IMR-90 (cell line): ENCODE data around the gene CCDC148. TPM values are rescaled to one million over a fixed set of nuclear protein-coding genes. Genes with fewer than 3 reads are reported as not detected.

Source experiments
- ATAC-seq: fragments of 200-7000 bp; cut with Tn5 transposase; 2 replicates; pipeline ENCODE4 v1.9.1; 2020; ENCODE audit warnings: low read depth, mild to moderate bottlenecking, moderate library complexity
- BruUV-seq: library from RNA; stranded (reverse); fragments of 400-500 nt; replicated peaks from 2 replicates; lab custom pipeline; 2021; lab: Mats Ljungman, UMichigan
- CTCF ChIA-PET: fragments of 300-600 bp; formaldehyde crosslinking; extraction: SDS; loops from one replicate; lab custom pipeline; 2021; ENCODE audit warnings: antibody characterized with exemption; lab: Yijun Ruan, JAX
- POLR2A ChIA-PET: fragments of 300-600 bp; sonication (Branson Sonifier 250); formaldehyde crosslinking; loops from one replicate; lab custom pipeline; 2022; ENCODE audit warnings: antibody characterized with exemption; ENCODE audit not compliant: unreplicated experiment; lab: Charles Lee
- DNase-seq: peaks from one replicate; pipeline ENCODE4 v3.0.0; 2013
- H2AFZ ChIP-seq: replicated peaks from 2 replicates; pipeline ENCODE3; 2013; ENCODE audit warnings: low read length, mild to moderate bottlenecking; ENCODE audit not compliant: poor library complexity
- H2AK5ac ChIP-seq: 2 replicates; pipeline ENCODE4 v1.6.1; 2013; ENCODE audit warnings: low read depth, low read length, inconsistent platforms
- H2AK9ac ChIP-seq: replicated peaks from 2 replicates; pipeline ENCODE3; 2013; ENCODE audit warnings: mild to moderate bottlenecking, low read depth, low read length, moderate library complexity; ENCODE audit not compliant: poor library complexity
- H2BK120ac ChIP-seq: 2 replicates; pipeline ENCODE4 v1.6.1; 2013; ENCODE audit warnings: low read depth, low read length, inconsistent platforms
- H2BK15ac ChIP-seq: 3 replicates; pipeline ENCODE4 v1.6.1; 2013; ENCODE audit warnings: low read depth, low read length, inconsistent platforms
- H2BK20ac ChIP-seq: 2 replicates; pipeline ENCODE4 v1.6.1; 2013; ENCODE audit warnings: low read depth, mild to moderate bottlenecking, inconsistent platforms, low read length, moderate library complexity
- H2BK5ac ChIP-seq: 2 replicates; pipeline ENCODE4 v1.6.1; 2013; ENCODE audit warnings: mild to moderate bottlenecking, low read depth, low read length, inconsistent platforms; ENCODE audit not compliant: poor library complexity, severe bottlenecking
- H3K14ac ChIP-seq: replicated peaks from 2 replicates; pipeline ENCODE4 v1.6.1; 2013; ENCODE audit warnings: low read depth, low read length, inconsistent platforms
- H3K18ac ChIP-seq: 2 replicates; pipeline ENCODE4 v1.6.1; 2013; ENCODE audit warnings: low read depth, low read length, control low read depth
- H3K23ac ChIP-seq: 2 replicates; pipeline ENCODE4 v1.6.1; 2013; ENCODE audit warnings: low read depth, low read length, inconsistent platforms
- H3K27ac ChIP-seq: 2 replicates; pipeline ENCODE4 v1.5.1; 2013; ENCODE audit warnings: mild to moderate bottlenecking, control low read depth, low read length; ENCODE audit not compliant: insufficient read depth
- H3K27me3 ChIP-seq: 2 replicates; pipeline ENCODE4 v1.6.1; 2013; ENCODE audit warnings: low read length; ENCODE audit not compliant: control insufficient read depth, insufficient read depth
- H3K36me3 ChIP-seq: 2 replicates; pipeline ENCODE4 v1.6.1; 2013; ENCODE audit warnings: low read length, mixed read lengths; ENCODE audit not compliant: control insufficient read depth, insufficient read depth
- H3K4ac ChIP-seq: 2 replicates; pipeline ENCODE4 v1.6.1; 2013; ENCODE audit warnings: low read depth, low read length, inconsistent platforms
- H3K4me1 ChIP-seq: 2 replicates; pipeline ENCODE4 v1.6.1; 2013; ENCODE audit warnings: low read length, mixed read lengths; ENCODE audit not compliant: control insufficient read depth, insufficient read depth
- H3K4me2 ChIP-seq: 2 replicates; pipeline ENCODE4 v1.6.1; 2013; ENCODE audit warnings: low read depth, mild to moderate bottlenecking, control low read depth, low read length, moderate library complexity
- H3K4me3 ChIP-seq: 2 replicates; pipeline ENCODE4 v1.5.1; 2013; ENCODE audit warnings: low read depth, mild to moderate bottlenecking, control low read depth, low read length, moderate library complexity; ENCODE audit not compliant: insufficient read depth
- H3K56ac ChIP-seq: 2 replicates; pipeline ENCODE4 v1.6.1; 2013; ENCODE audit warnings: low read length, inconsistent platforms; ENCODE audit not compliant: insufficient read depth; ENCODE audit errors: extremely low read depth
- H3K79me1 ChIP-seq, 2 experiments: 2 replicates each; pipeline ENCODE4 v1.6.1; 2013; ENCODE audit warnings: low read length in 2 of 2, inconsistent platforms in 1 of 2, low read depth in 1 of 2
- H3K9ac ChIP-seq: 2 replicates; pipeline ENCODE4 v1.6.1; 2013; ENCODE audit warnings: low read depth, low read length, control low read depth
- H3K9me1 ChIP-seq: 2 replicates; pipeline ENCODE4 v1.6.1; 2013; ENCODE audit warnings: low read length, inconsistent platforms; ENCODE audit not compliant: insufficient read depth
- H3K9me3 ChIP-seq: 2 replicates; pipeline ENCODE4 v1.6.1; 2013; ENCODE audit warnings: low read length; ENCODE audit not compliant: control insufficient read depth, insufficient read depth
- H4K20me1 ChIP-seq: 2 replicates; pipeline ENCODE4 v1.6.1; 2013; ENCODE audit warnings: low read length, inconsistent platforms; ENCODE audit not compliant: insufficient read depth
- H4K5ac ChIP-seq: 2 replicates; pipeline ENCODE4 v1.6.1; 2013; ENCODE audit warnings: mild to moderate bottlenecking, low read depth, low read length, control low read depth
- H4K8ac ChIP-seq, 2 experiments: 2 replicates each; pipeline ENCODE4 v1.6.1; 2013; ENCODE audit warnings: low read depth in 2 of 2, low read length in 2 of 2, control low read depth in 1 of 2, inconsistent platforms in 1 of 2
- H4K91ac ChIP-seq: 2 replicates; pipeline ENCODE4 v1.6.1; 2013; ENCODE audit warnings: low read depth, low read length, inconsistent platforms; ENCODE audit not compliant: insufficient read depth
- CEBPB ChIP-seq: IDR thresholded peaks from 2 replicates; pipeline ENCODE4 v1.6.1; 2012; ENCODE audit warnings: low read depth, low read length, improper control_type of control experiment
- MAFK ChIP-seq: IDR thresholded peaks from 2 replicates; pipeline ENCODE4 v1.6.1; 2012; ENCODE audit warnings: low read depth, low read length, improper control_type of control experiment
- dilution Hi-C: fragments of 300-500 bp; cut with HindIII; formaldehyde crosslinking; loops from one replicate; pipeline ENCODE4 v1.14.3; 2018; ENCODE audit warnings: low sequenced_read_pairs; ENCODE audit not compliant: unreplicated experiment
- in situ Hi-C: fragments of 300-500 bp; cut with MboI; formaldehyde crosslinking; loops from 3 replicates; pipeline ENCODE4 v1.14.3; 2019; ENCODE audit warnings: low sequenced_read_pairs, inconsistent platforms, mixed read lengths
- intact Hi-C: fragments of 100-400 bp; cut with micrococcal nuclease; formaldehyde crosslinking; loops from 2 replicates; pipeline ENCODE4 v1.10.0; 2022
- polyA plus RNA-seq, 3 experiments: library from polyadenylated mRNA; depleted of rRNA; stranded (reverse); fragments of >200 nt; gene quantifications; 2 replicates each; pipeline ENCODE4 v1.2.3, GENCODE V29; 2012; ENCODE audit warnings: low replicate concordance in 1 of 3
- total RNA-seq: library from RNA; depleted of rRNA; stranded (reverse); fragments of >200 nt; gene quantifications from 2 replicates; pipeline ENCODE4 v1.2.3, GENCODE V29; 2012

The CCDC148 gene
- total and polyA plus RNA-seq, 2 of the 4 experiments (the other 2 are of a cell fraction), result 0.18 to 0.31 TPM

GRCh38 chr2:158391361-158391760 lies 65.2 kb downstream of the CCDC148 start:
- no peak overlapping the region for H3K4me3 ChIP-seq
- no peak overlapping the region for H3K4ac ChIP-seq
- ChIA-PET CTCF (no interaction called here), POLR2A (no interaction called here)
- no peak overlapping the region for H2AK9ac ChIP-seq
- H3K9me1 ChIP-seq, result no peaks in the 10 kb centered on the region
- H3K56ac ChIP-seq, result no peak overlapping the region
- H3K18ac ChIP-seq, result no peak overlapping the region
- dilution Hi-C loops (no loop called here), intact Hi-C loops (no loop called here), in situ Hi-C loops (no loop called here)
- no peak overlapping the region for H3K14ac ChIP-seq
- no peak overlapping the region for H3K4me2 ChIP-seq
- H3K27ac ChIP-seq, result no peak overlapping the region
- H3K23ac ChIP-seq, result no peak overlapping the region
- no peak overlapping the region for H2BK120ac ChIP-seq
- H3K36me3 ChIP-seq, result no peaks in the 10 kb centered on the region
- no peaks in the 10 kb centered on the region for H3K9me3 ChIP-seq
- H4K5ac ChIP-seq, result no peak overlapping the region
- no peaks in the 10 kb centered on the region for H3K79me1 ChIP-seq
- H2AK5ac ChIP-seq, result no peak overlapping the region
- no peak overlapping the region for H2BK15ac ChIP-seq
- no TSS peak for BruUV-seq
- ATAC-seq, result no peak
- H2BK20ac ChIP-seq, result no peak overlapping the region
- no peak overlapping the region for H2AFZ ChIP-seq
- H2BK5ac ChIP-seq, result no peak overlapping the region
- H4K20me1 ChIP-seq, result no peaks in the 10 kb centered on the region
- H3K4me1 ChIP-seq, result no peaks in the 10 kb centered on the region
- H4K8ac ChIP-seq, result no peak overlapping the region
- no peak overlapping the region for H3K9ac ChIP-seq
- no peak for DNase-seq
- H4K91ac ChIP-seq, result no peak overlapping the region
- TF ChIP-seq CEBPB (no peak), MAFK (peak; percentile 78)
- no peaks in the 10 kb centered on the region; the same call in 1 of the 2 replicates for H3K27me3 ChIP-seq
